ENCODE data around the gene ZNF777. TPM values are rescaled to one million over a fixed set of nuclear protein-coding genes. Genes with fewer than 3 reads are reported as not detected.

Gene ZNF777
- total RNA-seq, 1 donor, result 7.2 TPM

DNA sequence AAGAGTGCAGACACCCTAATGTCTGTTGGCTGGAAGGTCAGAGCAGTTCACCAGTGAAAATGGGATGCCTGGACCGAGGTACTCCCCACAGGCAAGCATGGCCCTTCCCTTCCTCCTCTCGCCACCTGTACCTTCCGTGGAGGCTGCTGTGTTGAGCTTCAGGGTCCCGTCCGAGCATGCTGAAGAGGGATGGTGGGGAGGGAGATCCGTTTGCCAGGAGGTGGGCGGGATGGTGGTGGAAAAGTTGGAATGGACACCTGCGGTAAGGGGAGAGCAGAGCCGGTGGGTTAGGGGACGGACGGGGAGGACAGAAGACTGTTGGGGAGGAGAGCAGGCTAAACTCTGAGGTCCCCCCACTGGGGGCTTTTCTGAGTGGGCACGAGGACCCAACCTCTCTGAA lies 15.9 kb upstream of the ZNF777 start:
- TF ChIP-seq, protein P1, sequence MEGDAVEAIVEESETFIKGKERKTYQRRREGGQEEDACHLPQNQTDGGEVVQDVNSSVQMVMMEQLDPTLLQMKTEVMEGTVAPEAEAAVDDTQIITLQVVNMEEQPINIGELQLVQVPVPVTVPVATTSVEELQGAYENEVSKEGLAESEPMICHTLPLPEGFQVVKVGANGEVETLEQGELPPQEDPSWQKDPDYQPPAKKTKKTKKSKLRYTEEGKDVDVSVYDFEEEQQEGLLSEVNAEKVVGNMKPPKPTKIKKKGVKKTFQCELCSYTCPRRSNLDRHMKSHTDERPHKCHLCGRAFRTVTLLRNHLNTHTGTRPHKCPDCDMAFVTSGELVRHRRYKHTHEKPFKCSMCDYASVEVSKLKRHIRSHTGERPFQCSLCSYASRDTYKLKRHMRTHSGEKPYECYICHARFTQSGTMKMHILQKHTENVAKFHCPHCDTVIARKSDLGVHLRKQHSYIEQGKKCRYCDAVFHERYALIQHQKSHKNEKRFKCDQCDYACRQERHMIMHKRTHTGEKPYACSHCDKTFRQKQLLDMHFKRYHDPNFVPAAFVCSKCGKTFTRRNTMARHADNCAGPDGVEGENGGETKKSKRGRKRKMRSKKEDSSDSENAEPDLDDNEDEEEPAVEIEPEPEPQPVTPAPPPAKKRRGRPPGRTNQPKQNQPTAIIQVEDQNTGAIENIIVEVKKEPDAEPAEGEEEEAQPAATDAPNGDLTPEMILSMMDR (IDR thresholded peaks at IDR 0.05; ENCODE audit: insufficient read depth, low read length), result no peak
- H3K4me3 ChIP-seq (ENCODE audit: low read depth, low read length), result no peak overlapping the region

DNA sequence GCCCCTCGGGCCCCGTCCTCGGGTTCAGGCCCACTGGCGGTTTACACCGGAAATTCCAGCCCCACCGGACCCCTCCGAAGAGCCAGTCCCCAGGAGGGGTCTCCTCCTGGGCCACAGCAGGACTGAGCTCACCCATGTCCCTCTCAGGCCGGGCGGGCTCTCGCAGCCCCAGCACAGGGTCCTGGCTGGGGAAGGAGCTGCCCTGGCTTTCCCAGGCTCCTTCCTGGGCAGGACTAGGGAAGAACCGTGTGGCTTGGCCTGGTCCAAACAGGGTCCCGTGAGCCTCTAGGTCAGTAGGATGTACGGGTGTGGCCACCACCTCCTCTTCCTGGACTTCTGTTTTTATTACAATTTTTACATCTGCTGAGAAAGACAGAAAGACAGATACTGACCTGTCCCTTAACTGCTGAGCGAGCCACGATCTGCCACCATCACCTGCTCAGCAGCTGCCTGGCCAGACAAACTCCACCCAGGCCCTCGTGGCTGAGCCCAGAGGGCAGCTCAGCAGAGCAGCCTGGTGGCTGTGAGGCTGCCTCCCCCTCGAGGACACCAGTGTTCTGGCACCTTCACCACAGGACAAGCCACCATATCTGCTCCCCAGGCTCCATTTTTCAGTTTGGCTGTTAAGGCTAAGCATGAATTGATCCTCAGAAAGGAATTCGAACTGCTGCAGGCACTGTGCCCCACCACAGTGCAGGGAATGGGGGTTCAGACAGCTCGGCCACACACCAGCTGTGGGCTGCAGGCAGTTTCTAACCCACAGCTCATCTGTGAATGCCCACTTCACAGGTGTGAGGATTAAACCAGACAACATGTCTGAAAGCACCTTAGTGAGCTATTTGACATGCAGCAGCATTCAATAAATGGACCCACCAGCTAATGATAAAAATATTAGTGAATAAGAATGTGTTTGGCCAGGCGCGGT lies 14.5 kb upstream of the ZNF777 start:
- H3K4me3 ChIP-seq (ENCODE audit: low read depth, low read length), result no peak overlapping the region
- TF ChIP-seq, protein P1 (IDR thresholded peaks at IDR 0.05; ENCODE audit: insufficient read depth, low read length), result no peak
- DNase-seq (ENCODE audit: low read depth), result no peak

More for the DNA sequence above, 15.9 kb upstream of the ZNF777 start:
- DNase-seq (ENCODE audit: low read depth), result no peak

DNA sequence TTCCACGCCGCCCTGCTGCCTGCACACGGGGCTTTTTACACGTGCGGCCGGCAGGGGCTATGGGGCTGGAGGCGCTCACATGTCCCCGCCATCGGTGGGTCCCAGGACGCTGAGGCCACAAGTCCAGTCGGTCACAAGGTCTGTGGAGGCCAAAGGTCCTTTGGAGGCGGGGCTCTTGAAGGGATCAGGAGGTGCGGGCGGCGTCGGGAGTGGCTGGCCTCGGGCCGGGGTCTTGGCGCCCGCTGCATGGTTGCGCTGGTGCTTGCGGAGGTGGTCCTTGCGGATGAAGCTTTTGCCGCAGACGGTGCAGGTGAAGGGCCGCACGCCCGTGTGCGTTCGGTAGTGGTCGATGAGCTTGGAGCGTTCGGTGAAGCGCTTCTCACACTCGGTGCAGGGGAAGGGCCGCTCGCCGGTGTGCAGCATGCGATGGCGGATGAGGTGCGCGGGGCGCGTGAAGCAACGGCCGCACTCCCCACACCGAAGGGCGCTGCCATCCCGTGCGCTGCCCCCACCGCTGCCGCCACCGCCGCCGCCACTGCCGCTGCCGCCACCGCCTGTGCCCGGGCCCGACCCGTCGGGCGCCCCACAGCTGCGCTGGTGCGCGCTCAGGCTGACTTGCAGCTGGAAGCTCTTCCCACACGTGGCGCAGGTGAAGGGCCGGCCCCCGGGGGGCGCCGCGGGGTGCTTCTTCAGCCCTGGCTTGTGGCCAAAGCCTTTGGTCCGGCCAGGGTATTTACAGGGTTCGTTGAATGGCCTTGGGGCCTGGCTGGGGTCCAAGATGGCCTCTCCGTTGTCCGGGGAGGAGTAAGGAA lies 13.7 kb upstream of the ZNF777 start:
- DNase-seq (ENCODE audit: low read depth), result no peak
- TF ChIP-seq, protein P1 (IDR thresholded peaks at IDR 0.05; ENCODE audit: insufficient read depth, low read length), result no peak
- no peak overlapping the region for H3K4me3 ChIP-seq (ENCODE audit: low read depth, low read length)

DNA sequence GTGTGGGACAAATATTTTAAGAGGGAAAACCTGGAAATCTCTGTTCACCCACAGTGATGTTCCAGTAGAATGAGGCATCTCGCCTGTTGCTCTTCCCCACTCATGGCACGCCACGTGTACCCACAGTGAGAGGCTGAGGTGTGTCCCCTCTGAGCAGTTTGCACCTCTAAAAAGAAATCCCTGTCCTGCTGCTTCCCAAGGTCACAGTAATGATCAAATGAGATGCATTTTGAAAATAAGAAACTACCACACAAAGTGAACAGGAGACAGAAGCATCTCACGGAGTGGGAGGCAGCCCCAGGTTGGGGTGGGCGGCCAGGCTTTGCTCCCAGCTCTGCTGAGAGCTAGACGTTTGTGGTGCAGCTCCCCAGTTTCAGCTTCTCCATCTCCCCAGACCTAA lies 12.4 kb upstream of the ZNF777 start:
- TF ChIP-seq, protein P1 (IDR thresholded peaks at IDR 0.05; ENCODE audit: insufficient read depth, low read length), result no peak
- no peak overlapping the region for H3K4me3 ChIP-seq (ENCODE audit: low read depth, low read length)
- no peak for DNase-seq (ENCODE audit: low read depth)

DNA sequence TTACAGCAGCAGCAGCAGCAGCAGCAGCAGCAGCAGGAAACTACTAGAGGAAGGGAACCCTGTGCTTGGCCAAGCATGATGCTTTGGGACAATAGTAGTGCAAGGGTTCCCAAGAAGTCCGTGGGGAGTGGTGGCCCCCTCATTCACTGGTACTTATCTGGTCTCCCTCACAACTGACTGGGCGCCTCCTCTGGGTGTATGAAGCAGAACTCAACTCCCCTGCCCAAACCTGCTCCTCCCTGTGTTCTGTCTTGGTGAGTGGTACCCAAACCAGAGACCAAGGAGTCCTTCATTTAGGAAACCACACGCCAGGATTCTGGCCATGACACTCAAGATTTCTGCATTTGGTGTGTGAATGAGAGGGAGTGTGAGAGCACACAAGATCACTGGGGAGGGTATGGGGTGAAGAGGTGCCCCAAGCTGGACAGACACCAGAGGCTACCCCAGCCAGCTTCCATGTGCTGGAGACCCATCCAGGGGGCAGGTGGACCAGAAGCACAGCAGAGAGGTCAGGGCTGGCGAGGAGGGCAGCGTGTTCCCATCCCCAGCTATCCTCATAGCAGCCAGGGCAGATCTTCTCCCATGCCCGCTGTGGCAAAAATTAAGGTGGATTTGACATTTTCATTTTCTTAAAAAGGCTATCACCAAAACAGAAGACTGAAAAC lies 10.6 kb upstream of the ZNF777 start:
- no peak overlapping the region for H3K4me3 ChIP-seq (ENCODE audit: low read depth, low read length)
- no peak for DNase-seq (ENCODE audit: low read depth)
- TF ChIP-seq, protein P1 (IDR thresholded peaks at IDR 0.05; ENCODE audit: insufficient read depth, low read length), result no peak

DNA sequence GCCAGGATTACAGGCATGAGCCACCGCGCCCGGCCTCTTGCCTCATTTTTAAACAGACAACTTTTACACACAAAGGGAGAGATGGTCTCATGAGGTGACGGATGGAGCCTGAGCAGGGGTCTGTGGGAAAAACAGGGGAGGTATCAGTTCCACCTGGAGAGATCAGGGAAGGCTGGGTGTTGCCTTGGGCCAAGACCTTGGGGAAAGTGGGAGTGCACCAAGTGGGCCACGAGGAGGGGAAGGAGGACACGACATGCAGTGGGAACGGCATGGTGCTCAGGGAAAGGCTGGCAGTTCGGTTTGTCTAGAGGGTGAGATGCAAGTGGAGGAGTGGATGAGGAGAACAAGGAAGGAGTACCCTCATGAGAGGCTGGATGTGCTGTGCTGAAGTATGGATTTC lies 8.9 kb upstream of the ZNF777 start:
- no peak for DNase-seq (ENCODE audit: low read depth)
- TF ChIP-seq, protein P1 (IDR thresholded peaks at IDR 0.05; ENCODE audit: insufficient read depth, low read length), result no peak
- no peak overlapping the region for H3K4me3 ChIP-seq (ENCODE audit: low read depth, low read length)
